OCI-LY7 (cell line): ENCODE results near the gene GULP1. TPM values are rescaled to one million over a fixed set of nuclear protein-coding genes. Genes with fewer than 3 reads are reported as not detected.

Experiments used
- BruUV-seq: library from RNA; stranded (reverse); fragments of 400-500 nt; replicated peaks from 2 replicates; lab custom pipeline; 2021; lab: Mats Ljungman, UMichigan
- CTCF ChIA-PET: fragments of 300-600 bp; sonication (Branson Sonifier 250); formaldehyde crosslinking; loops from one replicate; lab custom pipeline; 2022; ENCODE audit warnings: antibody characterized with exemption; ENCODE audit not compliant: unreplicated experiment; lab: Charles Lee
- POLR2A ChIA-PET: fragments of 300-600 bp; sonication (Branson Sonifier 250); formaldehyde crosslinking; loops from one replicate; lab custom pipeline; 2022; ENCODE audit warnings: antibody characterized with exemption; lab: Charles Lee
- DNase-seq: peaks from one replicate; pipeline ENCODE4 v3.0.0-alpha.2; 2015; ENCODE audit warnings: low spot score
- H2AFZ ChIP-seq: fragments of 200-600 bp; sonication (generic), shearing (Covaris generic); 2 replicates; pipeline ENCODE4 v1.6.1; 2014; ENCODE audit warnings: mild to moderate bottlenecking, antibody characterized with exemption, low read length, moderate library complexity
- H3K27ac ChIP-seq: fragments of 200-600 bp; sonication (generic); 2 replicates; pipeline ENCODE4 v1.5.1; 2014; ENCODE audit warnings: mixed run types, low read depth, mild to moderate bottlenecking, moderate library complexity, low read length, inconsistent platforms; ENCODE audit not compliant: poor library complexity, severe bottlenecking
- H3K36me3 ChIP-seq: fragments of 200-600 bp; sonication (generic); 2 replicates; pipeline ENCODE4 v1.6.1; 2014; ENCODE audit warnings: mild to moderate bottlenecking, antibody characterized with exemption, low read length, moderate library complexity, mixed read lengths; ENCODE audit not compliant: insufficient read depth
- H3K4me1 ChIP-seq: fragments of 200-600 bp; sonication (generic); 2 replicates; pipeline ENCODE4 v1.5.1; 2014; ENCODE audit warnings: mild to moderate bottlenecking, low read length; ENCODE audit not compliant: insufficient read depth, poor library complexity, severe bottlenecking
- H3K4me2 ChIP-seq: fragments of 200-600 bp; sonication (generic); 2 replicates; pipeline ENCODE4 v1.6.1; 2014; ENCODE audit warnings: mild to moderate bottlenecking, low read length
- H3K4me3 ChIP-seq: fragments of 200-600 bp; sonication (generic); 2 replicates; pipeline ENCODE4 v1.5.1; 2014; ENCODE audit warnings: mild to moderate bottlenecking, low read depth, low read length; ENCODE audit not compliant: poor library complexity, severe bottlenecking
- H3K79me2 ChIP-seq: fragments of 200-600 bp; sonication (generic); 2 replicates; pipeline ENCODE4 v1.6.1; 2016; ENCODE audit warnings: low read depth, mild to moderate bottlenecking, low read length, moderate library complexity, mixed read lengths; ENCODE audit not compliant: insufficient read depth
- H3K9me2 ChIP-seq: fragments of 200-600 bp; sonication (generic); 2 replicates; pipeline ENCODE4 v1.6.1; 2016; ENCODE audit warnings: mild to moderate bottlenecking, low read length, mixed read lengths; ENCODE audit not compliant: insufficient read depth
- H3K9me3 ChIP-seq: fragments of 200-600 bp; sonication (generic); 2 replicates; pipeline ENCODE4 v1.6.1; 2014; ENCODE audit warnings: mild to moderate bottlenecking, mixed run types, low read length, mixed read lengths
- H4K20me1 ChIP-seq: fragments of 200-600 bp; sonication (generic); 2 replicates; pipeline ENCODE4 v1.6.1; 2014; ENCODE audit warnings: mild to moderate bottlenecking, antibody characterized with exemption, low read length, moderate library complexity, mixed read lengths; ENCODE audit not compliant: insufficient read depth
- EZH2phosphoT487 ChIP-seq: fragments of 200-600 bp; sonication (generic); IDR thresholded peaks from 2 replicates; pipeline ENCODE4 v1.6.1; 2018; ENCODE audit warnings: low read depth, borderline replicate concordance, mild to moderate bottlenecking, mixed run types, antibody characterized with exemption, low read length, moderate library complexity, mixed read lengths
- intact Hi-C: fragments of 100-400 bp; cut with micrococcal nuclease; formaldehyde crosslinking; loops from one replicate; pipeline ENCODE4 v1.10.0; 2022; ENCODE audit not compliant: unreplicated experiment
- total RNA-seq, 2 experiments: library from RNA; depleted of rRNA in 1 of 2; stranded (reverse); fragments of >200 nt in 1 of 2; shearing (Covaris generic) in 1 of 2; gene quantifications; 2 replicates each; pipeline ENCODE4 v1.2.3, GENCODE V29; 2014 to 2022
- TF ChIP-seq, protein P1 (sequence below): fragments of 200-600 bp; sonication (generic); conservative IDR thresholded peaks from 2 replicates; pipeline ENCODE4 v1.5.1; 2014; ENCODE audit warnings: mild to moderate bottlenecking, antibody characterized with exemption, low read length, moderate library complexity, mixed read lengths

The GULP1 gene
- total RNA-seq, 2 experiments from 2014 or later = not detected

DNA sequence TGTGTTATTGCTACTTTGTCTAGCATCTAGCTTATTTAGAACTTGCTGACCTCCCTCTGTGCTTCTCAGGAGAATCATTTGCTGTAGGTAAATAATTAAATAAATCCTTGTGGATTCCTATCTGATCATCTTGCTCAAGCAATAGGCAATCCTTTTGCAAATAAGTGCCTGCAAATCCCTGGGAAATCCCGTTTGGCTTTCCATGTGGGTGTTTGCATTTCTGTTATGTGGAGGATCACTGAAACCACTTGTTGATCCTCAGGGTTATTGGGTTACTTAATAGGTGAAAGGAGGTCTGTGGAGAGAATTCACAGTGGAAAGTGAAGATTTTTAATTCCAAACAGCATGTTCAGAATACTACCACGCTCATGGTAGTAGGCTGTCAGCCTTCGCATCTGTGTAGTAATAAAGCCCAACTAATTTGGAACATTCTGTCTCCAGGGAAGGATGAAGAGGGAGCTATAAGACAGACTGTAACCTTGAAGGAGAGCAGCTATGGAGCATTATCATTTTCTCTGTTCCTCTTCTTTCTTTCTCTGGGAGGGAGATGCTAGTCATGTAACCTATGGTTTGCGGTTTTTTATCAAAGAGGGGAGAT, 72.5 kb downstream of the GULP1 start:
- Histone ChIP-seq H3K4me3 (no peak overlapping the region), H3K79me2 (no peaks in the 10 kb centered on the region), H3K4me2 (no peak overlapping the region), H4K20me1 (no peaks in the 10 kb centered on the region), H3K4me1 (no peaks in the 10 kb centered on the region), H3K9me2 (no peaks in the 10 kb centered on the region), H2AFZ (no peak overlapping the region), H3K27ac (no peak overlapping the region), H3K9me3 (no peaks in the 10 kb centered on the region), H3K36me3 (no peaks in the 10 kb centered on the region)
- ChIA-PET CTCF (no interaction called here), POLR2A (no interaction called here)
- no peak for DNase-seq
- no TSS peak for BruUV-seq
- intact Hi-C loops = no loop called here
- TF ChIP-seq EZH2phosphoT487 = no peak
- TF ChIP-seq, protein P1, sequence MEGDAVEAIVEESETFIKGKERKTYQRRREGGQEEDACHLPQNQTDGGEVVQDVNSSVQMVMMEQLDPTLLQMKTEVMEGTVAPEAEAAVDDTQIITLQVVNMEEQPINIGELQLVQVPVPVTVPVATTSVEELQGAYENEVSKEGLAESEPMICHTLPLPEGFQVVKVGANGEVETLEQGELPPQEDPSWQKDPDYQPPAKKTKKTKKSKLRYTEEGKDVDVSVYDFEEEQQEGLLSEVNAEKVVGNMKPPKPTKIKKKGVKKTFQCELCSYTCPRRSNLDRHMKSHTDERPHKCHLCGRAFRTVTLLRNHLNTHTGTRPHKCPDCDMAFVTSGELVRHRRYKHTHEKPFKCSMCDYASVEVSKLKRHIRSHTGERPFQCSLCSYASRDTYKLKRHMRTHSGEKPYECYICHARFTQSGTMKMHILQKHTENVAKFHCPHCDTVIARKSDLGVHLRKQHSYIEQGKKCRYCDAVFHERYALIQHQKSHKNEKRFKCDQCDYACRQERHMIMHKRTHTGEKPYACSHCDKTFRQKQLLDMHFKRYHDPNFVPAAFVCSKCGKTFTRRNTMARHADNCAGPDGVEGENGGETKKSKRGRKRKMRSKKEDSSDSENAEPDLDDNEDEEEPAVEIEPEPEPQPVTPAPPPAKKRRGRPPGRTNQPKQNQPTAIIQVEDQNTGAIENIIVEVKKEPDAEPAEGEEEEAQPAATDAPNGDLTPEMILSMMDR = no peak

DNA sequence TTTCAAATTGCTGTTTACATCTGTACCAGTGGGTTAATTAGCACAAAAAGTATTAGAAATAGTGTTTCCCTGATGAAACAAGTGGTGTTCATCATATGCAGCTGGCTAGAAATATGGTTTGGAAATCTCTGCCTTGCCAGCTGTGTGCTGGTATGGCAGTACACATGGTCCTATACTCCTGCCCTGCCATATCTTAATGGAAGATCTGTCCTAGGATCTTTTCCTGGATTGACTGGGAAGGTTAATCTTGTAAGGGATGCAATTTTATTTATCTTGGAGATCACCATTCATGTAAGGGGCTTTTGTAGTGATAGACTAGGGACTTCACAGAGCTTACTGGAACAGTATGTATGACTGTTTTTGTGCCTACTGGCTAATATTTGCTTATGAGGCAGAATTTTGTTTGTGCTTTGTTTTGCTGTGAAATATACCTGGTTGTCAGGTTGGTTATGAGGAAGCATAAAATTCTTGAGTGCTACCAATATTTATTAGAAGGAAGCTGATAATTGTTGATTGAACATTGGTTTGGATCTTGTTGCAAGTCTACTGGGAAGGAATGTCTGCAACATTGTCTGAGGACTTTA, 73.5 kb downstream of the GULP1 start:
- POLR2A ChIA-PET = no interaction called here
- no peak for DNase-seq

More for the DNA sequence above, 73.5 kb downstream of the GULP1 start:
- no peak overlapping the region for H3K4me2 ChIP-seq
- no peak for TF ChIP-seq EZH2phosphoT487
- TF ChIP-seq, protein P1 = no peak
- no peaks in the 10 kb centered on the region for H3K4me1 ChIP-seq
- CTCF ChIA-PET = no interaction called here
- H3K36me3 ChIP-seq = no peaks in the 10 kb centered on the region
- no peak overlapping the region for H3K27ac ChIP-seq
- H2AFZ ChIP-seq = no peak overlapping the region
- no peaks in the 10 kb centered on the region for H3K9me3 ChIP-seq
- H4K20me1 ChIP-seq = no peaks in the 10 kb centered on the region
- no peak overlapping the region for H3K4me3 ChIP-seq
- no peaks in the 10 kb centered on the region for H3K79me2 ChIP-seq
- no TSS peak for BruUV-seq
- intact Hi-C loops = no loop called here
- no peaks in the 10 kb centered on the region for H3K9me2 ChIP-seq
